ENCODE results near the gene SLC3A2. TPM values are rescaled to one million over a fixed set of nuclear protein-coding genes. Genes with fewer than 3 reads are reported as not detected.

The SLC3A2 gene
- total RNA-seq, 1 experiment from 2014 or later: 334 TPM

DNA sequence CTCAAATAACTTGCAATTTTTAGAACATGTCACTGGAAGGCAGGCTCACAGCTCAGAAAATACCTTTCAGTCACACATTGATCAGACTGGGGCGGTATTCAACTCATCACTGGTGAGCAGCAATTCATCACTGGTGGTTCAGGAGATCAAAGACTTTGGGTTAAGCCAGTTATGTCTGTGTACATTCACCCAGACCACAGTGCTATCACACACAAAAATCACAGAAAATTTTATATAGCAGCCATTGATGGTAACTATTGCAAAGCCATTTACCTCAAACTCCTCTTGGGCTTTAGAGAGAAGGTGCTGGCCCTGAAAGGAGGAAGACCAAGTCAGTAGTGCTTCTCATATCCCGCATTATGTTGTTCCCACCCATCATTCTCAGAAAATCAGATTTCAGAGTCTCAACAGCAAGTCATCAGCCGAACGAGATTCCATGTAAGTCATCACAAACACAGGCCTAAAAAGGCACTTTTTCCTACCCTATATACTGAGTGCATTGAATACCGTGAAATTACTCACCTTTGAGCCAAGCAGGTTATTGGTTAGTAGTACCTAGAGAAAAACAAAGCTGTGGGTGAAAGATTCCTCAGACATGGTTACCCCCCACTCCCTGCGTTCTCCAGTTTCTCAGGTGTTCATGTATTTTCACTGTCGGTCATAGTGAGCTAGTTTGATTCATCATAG lies 27.3 kb upstream of the SLC3A2 start (continued):
- TF ChIP-seq, protein P1, sequence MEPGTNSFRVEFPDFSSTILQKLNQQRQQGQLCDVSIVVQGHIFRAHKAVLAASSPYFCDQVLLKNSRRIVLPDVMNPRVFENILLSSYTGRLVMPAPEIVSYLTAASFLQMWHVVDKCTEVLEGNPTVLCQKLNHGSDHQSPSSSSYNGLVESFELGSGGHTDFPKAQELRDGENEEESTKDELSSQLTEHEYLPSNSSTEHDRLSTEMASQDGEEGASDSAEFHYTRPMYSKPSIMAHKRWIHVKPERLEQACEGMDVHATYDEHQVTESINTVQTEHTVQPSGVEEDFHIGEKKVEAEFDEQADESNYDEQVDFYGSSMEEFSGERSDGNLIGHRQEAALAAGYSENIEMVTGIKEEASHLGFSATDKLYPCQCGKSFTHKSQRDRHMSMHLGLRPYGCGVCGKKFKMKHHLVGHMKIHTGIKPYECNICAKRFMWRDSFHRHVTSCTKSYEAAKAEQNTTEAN (CRISPR knock-in tag; IDR thresholded peaks at IDR 0.05): no peak
- TF ChIP-seq, protein P2, sequence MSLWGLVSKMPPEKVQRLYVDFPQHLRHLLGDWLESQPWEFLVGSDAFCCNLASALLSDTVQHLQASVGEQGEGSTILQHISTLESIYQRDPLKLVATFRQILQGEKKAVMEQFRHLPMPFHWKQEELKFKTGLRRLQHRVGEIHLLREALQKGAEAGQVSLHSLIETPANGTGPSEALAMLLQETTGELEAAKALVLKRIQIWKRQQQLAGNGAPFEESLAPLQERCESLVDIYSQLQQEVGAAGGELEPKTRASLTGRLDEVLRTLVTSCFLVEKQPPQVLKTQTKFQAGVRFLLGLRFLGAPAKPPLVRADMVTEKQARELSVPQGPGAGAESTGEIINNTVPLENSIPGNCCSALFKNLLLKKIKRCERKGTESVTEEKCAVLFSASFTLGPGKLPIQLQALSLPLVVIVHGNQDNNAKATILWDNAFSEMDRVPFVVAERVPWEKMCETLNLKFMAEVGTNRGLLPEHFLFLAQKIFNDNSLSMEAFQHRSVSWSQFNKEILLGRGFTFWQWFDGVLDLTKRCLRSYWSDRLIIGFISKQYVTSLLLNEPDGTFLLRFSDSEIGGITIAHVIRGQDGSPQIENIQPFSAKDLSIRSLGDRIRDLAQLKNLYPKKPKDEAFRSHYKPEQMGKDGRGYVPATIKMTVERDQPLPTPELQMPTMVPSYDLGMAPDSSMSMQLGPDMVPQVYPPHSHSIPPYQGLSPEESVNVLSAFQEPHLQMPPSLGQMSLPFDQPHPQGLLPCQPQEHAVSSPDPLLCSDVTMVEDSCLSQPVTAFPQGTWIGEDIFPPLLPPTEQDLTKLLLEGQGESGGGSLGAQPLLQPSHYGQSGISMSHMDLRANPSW (CRISPR knock-in tag; conservative IDR thresholded peaks at IDR 0.05; ENCODE audit: low read depth): no peak
- TF ChIP-seq, protein P3, sequence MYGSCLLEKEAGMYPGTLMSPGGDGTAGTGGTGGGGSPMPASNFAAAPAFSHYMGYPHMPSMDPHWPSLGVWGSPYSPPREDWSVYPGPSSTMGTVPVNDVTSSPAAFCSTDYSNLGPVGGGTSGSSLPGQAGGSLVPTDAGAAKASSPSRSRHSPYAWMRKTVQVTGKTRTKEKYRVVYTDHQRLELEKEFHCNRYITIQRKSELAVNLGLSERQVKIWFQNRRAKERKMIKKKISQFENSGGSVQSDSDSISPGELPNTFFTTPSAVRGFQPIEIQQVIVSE (CRISPR knock-in tag; IDR thresholded peaks at IDR 0.05; ENCODE audit: borderline replicate concordance): no peak
- TF ChIP-seq, protein P4, sequence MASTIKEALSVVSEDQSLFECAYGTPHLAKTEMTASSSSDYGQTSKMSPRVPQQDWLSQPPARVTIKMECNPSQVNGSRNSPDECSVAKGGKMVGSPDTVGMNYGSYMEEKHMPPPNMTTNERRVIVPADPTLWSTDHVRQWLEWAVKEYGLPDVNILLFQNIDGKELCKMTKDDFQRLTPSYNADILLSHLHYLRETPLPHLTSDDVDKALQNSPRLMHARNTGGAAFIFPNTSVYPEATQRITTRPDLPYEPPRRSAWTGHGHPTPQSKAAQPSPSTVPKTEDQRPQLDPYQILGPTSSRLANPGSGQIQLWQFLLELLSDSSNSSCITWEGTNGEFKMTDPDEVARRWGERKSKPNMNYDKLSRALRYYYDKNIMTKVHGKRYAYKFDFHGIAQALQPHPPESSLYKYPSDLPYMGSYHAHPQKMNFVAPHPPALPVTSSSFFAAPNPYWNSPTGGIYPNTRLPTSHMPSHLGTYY (CRISPR knock-in tag; IDR thresholded peaks at IDR 0.05): no peak
- no peak for TF ChIP-seq MXD4 (CRISPR knock-in tag; IDR thresholded peaks at IDR 0.05; ENCODE audit: borderline replicate concordance)
- no peak for TF ChIP-seq JAZF1 (CRISPR knock-in tag; IDR thresholded peaks at IDR 0.05)
- TF ChIP-seq, protein P5, sequence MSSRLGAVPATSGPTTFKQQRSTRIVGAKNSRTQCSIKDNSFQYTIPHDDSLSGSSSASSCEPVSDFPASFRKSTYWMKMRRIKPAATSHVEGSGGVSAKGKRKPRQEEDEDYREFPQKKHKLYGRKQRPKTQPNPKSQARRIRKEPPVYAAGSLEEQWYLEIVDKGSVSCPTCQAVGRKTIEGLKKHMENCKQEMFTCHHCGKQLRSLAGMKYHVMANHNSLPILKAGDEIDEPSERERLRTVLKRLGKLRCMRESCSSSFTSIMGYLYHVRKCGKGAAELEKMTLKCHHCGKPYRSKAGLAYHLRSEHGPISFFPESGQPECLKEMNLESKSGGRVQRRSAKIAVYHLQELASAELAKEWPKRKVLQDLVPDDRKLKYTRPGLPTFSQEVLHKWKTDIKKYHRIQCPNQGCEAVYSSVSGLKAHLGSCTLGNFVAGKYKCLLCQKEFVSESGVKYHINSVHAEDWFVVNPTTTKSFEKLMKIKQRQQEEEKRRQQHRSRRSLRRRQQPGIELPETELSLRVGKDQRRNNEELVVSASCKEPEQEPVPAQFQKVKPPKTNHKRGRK (CRISPR knock-in tag; IDR thresholded peaks at IDR 0.05; ENCODE audit: borderline replicate concordance): 0 out of 2 replicates have a peak, but pooled peaks have one; percentile 32
- TF ChIP-seq SMAD4 (CRISPR knock-in tag; IDR thresholded peaks at IDR 0.05): no peak

DNA sequence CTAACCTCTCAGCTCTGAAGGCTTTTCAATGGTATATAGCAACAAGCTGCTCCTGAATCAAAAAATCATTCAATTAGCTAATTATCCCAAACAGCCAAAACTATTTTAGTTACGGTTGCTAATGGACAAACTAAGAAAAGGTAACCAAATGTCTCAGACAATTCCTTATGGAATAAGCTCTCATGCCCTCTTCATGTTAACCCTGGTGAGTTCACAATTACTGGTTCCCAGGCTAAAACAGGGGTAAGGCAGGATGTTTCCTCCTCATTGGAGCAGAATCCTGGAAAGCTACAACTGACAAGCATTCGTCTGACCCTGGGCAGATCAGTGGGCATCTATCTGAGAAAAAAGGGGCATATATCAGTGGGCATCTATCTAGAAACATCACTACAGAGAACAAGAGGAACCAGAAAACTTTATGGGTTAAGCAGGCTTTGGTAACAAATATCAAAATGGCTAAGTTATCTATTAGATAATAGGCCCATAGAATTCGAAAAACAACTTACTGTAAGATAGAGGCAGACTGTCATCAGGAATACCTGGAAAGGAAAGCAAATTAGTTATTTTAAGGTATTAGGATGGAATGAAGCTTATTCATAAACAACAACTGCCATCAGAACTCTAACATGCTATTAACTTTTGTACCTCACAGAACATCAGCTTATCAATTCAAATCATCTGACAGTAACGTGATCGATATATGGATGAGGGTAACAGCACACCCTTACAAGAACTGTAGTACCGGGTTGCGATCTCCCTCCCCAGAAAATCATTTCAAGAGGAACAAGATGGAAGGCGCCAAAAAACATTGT lies 26.5 kb upstream of the SLC3A2 start:
- Mint-ChIP-seq H3K4me1 (peaks cover 48% of the 10 kb centered on the region), H3K27ac (peak overlapping the region; percentile 95), H3K9me3 (no peaks in the 10 kb centered on the region), H3K27me3 (ENCODE audit: low read depth) (0 out of 2 replicates have a peak, but pooled peaks cover 4% of the 10 kb centered on the region), H3K36me3 (peaks cover 49% of the 10 kb centered on the region), H3K4me3 (peak overlapping the region; percentile 99)
- DNase-seq (ENCODE audit: low spot score) (no peak), ATAC-seq (no peak)
- TF ChIP-seq, protein P6, sequence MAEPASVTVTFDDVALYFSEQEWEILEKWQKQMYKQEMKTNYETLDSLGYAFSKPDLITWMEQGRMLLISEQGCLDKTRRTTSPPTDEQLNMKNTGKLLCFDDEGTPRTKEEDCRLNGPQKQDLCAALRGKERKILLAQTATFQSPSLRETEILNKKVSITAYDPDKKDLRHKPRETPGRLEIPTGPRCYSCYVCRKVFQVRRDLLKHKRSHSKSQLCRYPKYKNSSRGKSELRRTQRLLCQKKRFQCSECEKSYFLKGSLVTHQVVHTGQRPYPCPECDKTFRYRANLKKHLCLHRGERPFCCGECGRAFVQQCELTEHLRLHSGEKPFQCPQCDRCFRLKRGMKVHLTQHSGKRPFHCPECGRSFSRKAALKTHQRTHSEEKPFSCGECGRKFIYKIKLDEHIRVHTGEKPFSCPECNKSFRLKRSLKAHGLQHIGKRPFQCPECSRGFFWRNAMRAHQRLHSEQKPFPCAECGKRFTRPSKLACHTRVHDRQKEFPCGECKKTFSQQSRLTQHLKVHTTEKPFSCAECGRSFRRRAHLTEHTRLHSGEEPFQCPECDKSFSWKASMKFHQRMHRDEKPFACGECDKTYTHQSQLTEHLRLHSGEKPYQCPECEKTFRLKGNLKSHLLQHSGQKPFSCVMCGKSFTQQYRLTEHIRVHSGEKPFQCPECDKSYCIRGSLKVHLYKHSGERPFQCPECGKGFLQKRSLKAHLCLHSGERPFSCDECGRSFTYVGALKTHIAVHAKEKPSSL (CRISPR knock-in tag; conservative IDR thresholded peaks at IDR 0.05): 0 out of 2 replicates have a peak, but pooled peaks have one; percentile 14
- no peak for TF ChIP-seq ATF1 (CRISPR knock-in tag; IDR thresholded peaks at IDR 0.05)
- TF ChIP-seq ZNF671 (CRISPR knock-in tag; IDR thresholded peaks at IDR 0.05): peak; percentile 69; the same call in 1 of the 2 replicates
- no peak for TF ChIP-seq OVOL2 (CRISPR knock-in tag; IDR thresholded peaks at IDR 0.05; ENCODE audit: borderline replicate concordance)
- 0 out of 2 replicates have a peak, but pooled peaks have one; percentile 1 for TF ChIP-seq NFE2L1 (CRISPR knock-in tag; IDR thresholded peaks at IDR 0.05)
- no peak for TF ChIP-seq GABPB1 (CRISPR knock-in tag; IDR thresholded peaks at IDR 0.05)
- no peak for TF ChIP-seq SMAD3 (CRISPR knock-in tag; IDR thresholded peaks at IDR 0.05; ENCODE audit: borderline replicate concordance)
- CTCF ChIA-PET: no interaction called here
- POLR2A ChIA-PET: interaction anchor here (0.7 to 5.4 kb wide), 7 partner anchors 11 to 68 kb away, joined by 3 to 83 read pairs (median 4); partner anchors contain the start of genes SLC3A2, STX5 and WDR74
